Large intestine (tissue), 1 donor: ENCODE results near the gene COL6A5. TPM values are rescaled to one million over a fixed set of nuclear protein-coding genes. Genes with fewer than 3 reads are reported as not detected.

Source experiments
- polyA plus RNA-seq: library from polyadenylated mRNA; unstranded; fragments of 120-200 nt; gene quantifications from one replicate; pipeline ENCODE4 v1.2.1, GENCODE V29; 2013

Gene COL6A5
- polyA plus RNA-seq, 1 donor: 2.2 TPM

Other genes with a start within 250 kb of the COL6A5 start
- 7.6 TPM for gene COL6A6, start 171.5 kb downstream of the COL6A5 start, polyA plus RNA-seq